ENCODE data around the gene SNTN.

DNA sequence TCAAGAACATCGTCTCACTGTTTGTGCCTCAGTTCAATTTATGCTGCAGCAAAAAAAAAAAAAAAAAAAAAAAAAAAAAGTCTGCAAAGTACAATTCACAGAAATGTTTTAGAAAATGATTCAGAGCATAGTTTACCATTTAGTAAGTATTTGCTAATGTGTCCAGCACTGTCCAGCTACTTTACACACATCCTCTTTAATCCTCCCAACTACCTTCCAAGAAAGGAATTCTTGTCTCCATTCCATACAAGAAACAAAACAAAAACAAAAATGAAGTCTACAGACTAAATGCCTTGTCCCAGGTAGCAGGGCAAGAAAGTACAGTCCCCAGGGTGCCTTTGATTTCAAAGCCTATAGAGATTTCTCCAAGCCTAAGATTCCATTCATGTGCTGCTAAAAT, 38.9 kb upstream of the SNTN start:
- TF ChIP-seq, protein P1, sequence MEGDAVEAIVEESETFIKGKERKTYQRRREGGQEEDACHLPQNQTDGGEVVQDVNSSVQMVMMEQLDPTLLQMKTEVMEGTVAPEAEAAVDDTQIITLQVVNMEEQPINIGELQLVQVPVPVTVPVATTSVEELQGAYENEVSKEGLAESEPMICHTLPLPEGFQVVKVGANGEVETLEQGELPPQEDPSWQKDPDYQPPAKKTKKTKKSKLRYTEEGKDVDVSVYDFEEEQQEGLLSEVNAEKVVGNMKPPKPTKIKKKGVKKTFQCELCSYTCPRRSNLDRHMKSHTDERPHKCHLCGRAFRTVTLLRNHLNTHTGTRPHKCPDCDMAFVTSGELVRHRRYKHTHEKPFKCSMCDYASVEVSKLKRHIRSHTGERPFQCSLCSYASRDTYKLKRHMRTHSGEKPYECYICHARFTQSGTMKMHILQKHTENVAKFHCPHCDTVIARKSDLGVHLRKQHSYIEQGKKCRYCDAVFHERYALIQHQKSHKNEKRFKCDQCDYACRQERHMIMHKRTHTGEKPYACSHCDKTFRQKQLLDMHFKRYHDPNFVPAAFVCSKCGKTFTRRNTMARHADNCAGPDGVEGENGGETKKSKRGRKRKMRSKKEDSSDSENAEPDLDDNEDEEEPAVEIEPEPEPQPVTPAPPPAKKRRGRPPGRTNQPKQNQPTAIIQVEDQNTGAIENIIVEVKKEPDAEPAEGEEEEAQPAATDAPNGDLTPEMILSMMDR (conservative IDR thresholded peaks at IDR 0.05; ENCODE audit: low read depth in 2 of 2) = no peak
- TF ChIP-seq POLR2AphosphoS5 (IDR thresholded peaks at IDR 0.05; ENCODE audit: low read depth) = no peak
